GM18873 (cell line): ENCODE data around the gene BMP5.

Source experiments
- ATAC-seq: cut with Tn5 transposase; IDR thresholded peaks from one replicate; pipeline ENCODE4 v1.9.1; 2021; ENCODE audit warnings: mild to moderate bottlenecking, moderate library complexity, moderate number of reproducible peaks; ENCODE audit not compliant: unreplicated experiment, low FRiP score

BMP5 gene

DNA sequence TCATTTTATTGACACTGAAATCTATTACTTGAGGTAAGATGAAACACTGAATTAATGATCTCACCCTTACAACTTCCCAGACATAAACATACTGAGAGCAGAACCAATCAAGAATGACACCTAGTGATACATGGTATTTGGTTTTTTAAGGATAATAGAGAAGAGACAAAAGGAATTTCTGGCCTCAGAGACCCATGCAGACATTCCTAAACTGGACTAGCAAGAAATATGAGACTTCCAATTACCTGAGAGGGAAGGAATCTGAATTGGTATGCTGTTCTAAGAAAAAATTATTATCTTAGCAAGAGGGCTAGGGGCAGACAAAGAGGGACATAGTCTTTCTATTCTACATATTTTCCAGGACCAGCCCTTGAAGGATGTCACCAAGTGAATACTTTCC, 141.1 kb downstream of the BMP5 start:
- ATAC-seq = no peak

DNA sequence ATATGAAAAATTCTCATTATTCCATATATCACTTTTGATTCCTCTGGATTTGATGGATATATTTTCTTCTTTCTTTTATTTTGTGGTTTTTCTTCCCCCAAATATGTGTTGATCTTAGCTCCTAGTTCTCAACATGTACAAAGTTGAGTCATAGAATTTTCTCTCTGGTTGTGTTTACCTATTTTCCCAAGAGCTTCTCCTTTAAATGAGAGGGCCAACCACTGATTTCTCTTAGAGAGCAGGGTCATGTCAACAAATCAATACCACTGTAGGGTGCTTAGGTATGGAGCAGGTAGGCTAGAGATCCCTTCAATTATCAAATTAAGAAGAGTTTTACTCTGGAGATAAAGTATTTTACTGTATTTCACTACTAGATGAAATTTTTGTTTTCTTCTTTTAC, 145.7 kb downstream of the BMP5 start:
- no peak for ATAC-seq

DNA sequence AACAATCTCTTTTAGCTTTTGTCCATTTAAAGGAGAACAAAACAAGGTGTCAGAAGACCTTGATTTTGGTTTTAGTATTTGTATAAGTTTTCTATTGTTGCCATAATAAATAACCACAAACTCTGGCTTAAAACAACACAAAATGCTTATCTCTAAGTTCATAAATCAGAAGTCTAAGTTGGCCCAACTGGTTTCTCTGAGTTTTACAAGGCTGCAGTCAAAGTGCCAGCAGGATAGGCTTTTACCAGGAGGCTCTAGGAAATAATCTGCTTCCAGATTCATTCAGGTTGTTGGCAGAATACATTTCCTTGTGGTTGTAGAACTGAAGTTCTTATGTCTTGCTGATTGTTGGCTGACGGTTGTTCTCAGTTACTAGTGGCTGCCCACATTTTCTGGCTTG, 149.2 kb downstream of the BMP5 start:
- ATAC-seq = no peak

DNA sequence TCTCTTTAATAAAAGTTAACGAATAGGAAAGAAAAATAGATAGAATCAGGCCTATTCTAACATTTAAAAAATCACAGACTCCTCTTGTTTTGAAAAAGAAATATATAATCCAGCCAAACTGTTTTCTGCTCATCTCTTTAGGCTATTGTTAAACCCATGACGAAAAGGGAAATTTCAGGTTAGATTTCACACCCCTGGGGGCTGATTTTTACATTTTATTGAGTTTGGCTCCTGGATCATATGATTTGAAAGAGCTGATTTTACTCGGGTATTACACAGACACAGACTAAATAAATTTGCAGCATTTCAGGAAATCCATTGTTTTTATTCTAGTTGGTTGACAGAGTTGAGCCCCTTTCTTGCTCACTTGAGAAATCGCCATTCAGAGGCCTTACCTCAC, 160.6 kb downstream of the BMP5 start:
- no peak for ATAC-seq

DNA sequence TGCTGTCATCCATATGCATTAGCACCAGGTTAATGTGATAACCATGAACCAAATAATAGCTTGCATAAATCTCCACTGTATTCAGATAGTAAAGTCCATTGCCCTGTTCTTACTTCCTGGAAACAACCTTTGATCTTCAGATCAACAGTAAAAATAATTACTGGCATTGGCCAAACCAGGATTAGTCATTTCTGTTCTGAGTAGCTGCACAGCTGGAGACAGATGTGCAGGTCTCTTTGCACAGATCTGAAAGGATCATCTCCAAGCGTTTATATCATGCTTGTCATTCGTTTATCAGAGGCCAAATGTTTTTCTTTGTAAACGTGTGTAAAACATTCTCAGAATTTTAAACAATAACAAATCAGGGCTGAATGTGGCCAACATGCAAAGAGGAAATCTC, 162.0 kb downstream of the BMP5 start:
- peak; percentile 69 for ATAC-seq

DNA sequence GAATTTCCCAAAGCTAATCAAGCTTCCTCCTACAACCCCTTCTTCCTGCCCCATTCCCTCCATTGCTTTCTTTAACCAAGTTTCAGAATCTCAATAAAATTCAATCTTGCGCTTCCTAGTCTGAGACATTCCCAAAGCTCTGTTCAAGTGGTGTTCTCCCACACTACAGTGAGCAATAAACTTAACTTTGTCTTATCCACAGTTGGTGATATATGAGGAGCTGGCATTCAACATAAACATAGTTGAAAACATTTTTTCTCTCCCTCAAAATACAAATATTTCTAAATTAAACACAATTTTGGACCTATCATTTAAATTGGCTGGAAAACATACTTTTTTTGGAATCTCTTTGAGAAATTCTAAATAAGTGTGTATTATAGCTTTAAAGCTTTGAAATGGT, 166.7 kb downstream of the BMP5 start:
- no peak for ATAC-seq

DNA sequence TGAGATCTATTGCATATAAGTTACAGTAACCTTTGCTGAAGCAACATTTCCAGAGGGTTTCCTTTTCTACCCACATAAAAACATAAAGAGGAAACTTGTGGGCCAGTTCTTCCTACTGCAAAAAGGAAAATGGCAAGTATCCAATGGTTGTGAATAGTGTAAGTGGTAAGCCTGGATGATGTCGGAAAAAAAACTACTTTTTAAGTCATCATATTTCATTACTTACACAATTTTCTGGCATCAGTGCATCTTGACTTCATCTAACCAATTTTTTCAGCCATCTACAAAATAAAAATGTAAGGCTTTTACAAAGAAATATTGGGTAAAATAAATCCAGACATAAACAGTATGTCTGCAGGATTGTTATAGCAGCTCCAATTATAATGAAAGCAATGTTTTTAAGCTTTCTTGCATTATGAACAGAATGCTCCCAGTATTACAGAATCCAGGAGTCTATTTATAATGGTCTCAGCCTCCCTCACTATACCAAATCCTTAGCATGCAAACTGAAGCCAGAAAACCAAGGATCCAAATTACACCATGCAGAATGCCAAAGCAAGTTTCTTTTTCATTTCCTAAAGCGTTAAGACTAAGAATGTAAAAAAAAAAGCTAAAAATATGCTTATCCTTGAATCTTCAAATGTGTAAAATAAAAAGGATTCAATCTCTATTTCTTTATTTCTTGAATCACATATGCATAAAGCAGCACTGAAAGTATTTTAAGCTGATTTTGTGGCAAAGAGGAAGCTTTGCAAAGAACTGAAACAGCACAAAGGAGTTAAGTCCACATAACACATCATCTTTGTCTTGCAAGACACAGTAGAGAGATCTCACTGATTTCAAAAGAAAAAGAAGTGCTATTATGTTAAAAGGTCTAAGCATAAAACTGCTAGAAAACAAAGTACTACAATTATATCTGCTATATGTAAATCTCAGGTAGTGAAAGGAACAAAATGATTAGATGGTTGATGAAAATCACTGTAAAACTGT, 169.6 kb downstream of the BMP5 start:
- no peak for ATAC-seq

DNA sequence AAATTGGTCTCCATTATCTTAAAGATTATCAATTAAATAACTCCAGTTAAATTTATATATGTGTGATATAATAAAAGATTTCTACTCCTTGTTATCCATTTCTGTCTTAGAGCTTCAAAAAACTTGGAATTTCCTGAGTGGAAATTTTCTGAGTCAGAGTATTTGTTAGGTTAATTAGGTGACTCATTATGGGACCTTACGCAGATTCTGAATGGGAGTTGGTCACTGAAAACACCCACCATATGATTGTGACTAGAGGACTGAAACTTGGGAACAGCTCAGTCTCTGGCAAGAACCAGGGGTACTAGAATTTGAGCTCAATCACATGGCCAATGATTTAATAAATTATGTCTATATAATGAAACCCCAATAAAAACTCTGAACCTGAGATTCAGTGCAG, 171.0 kb downstream of the BMP5 start:
- no peak for ATAC-seq
